Activated naive CD8-positive, alpha-beta T cell (primary cell): ENCODE results near the gene GTF2H4.
A peak's percentile ranks its signal among the peaks of the same experiment; 100 is the strongest.
"Not testable (repeated sequence)": the region's sequence is repeated elsewhere in the genome, so short reads cannot be mapped to it uniquely, and the experiment has no call there.

Experiments
- H3K27ac Mint-ChIP-seq: one replicate; pipeline ENCODE4 v1.8.0; 2021; ENCODE audit warnings: mixed read lengths
- H3K27me3 Mint-ChIP-seq: one replicate; pipeline ENCODE4 v1.8.0; 2021; ENCODE audit warnings: mixed read lengths
- H3K36me3 Mint-ChIP-seq: one replicate; pipeline ENCODE4 v1.8.0; 2021; ENCODE audit warnings: mixed read lengths
- H3K4me1 Mint-ChIP-seq: one replicate; pipeline ENCODE4 v1.8.0; 2021; ENCODE audit warnings: low read depth, mixed read lengths
- H3K4me3 Mint-ChIP-seq: one replicate; pipeline ENCODE4 v1.8.0; 2021; ENCODE audit warnings: mild to moderate bottlenecking, mixed read lengths
- H3K9me3 Mint-ChIP-seq: one replicate; pipeline ENCODE4 v1.8.0; 2021; ENCODE audit warnings: low read depth, mixed read lengths

GTF2H4 gene

GRCh38 chr6:30907758-30908591 is at the start of gene GTF2H4:
Gene GTF2H4, plus strand, starts transcription at chr6:30908207.
- Mint-ChIP-seq H3K36me3 (peaks cover 6% of the 10 kb centered on the region), H3K27me3 (no peaks in the 10 kb centered on the region), H3K4me1 (peaks cover 26% of the 10 kb centered on the region), H3K4me3 (peak within 1 kb of the TSS; percentile 100), H3K9me3 (no peaks in the 10 kb centered on the region), H3K27ac (peak within 1 kb of the TSS; percentile 92)

GRCh38 chr6:30859726-30860125 is 48.3 kb upstream of the GTF2H4 start:
- not testable (repeated sequence) for H3K27ac Mint-ChIP-seq, H3K36me3 Mint-ChIP-seq, H3K27me3 Mint-ChIP-seq, H3K4me3 Mint-ChIP-seq
- Mint-ChIP-seq H3K4me1 (peaks cover 21% of the 10 kb centered on the region), H3K9me3 (peaks cover 12% of the 10 kb centered on the region)

GRCh38 chr6:30861257-30862048 is 46.6 kb upstream of the GTF2H4 start:
- peak overlapping the region; percentile 65 for H3K27ac Mint-ChIP-seq
- H3K27me3 Mint-ChIP-seq: no peaks in the 10 kb centered on the region
- H3K4me3 Mint-ChIP-seq: peak overlapping the region; percentile 18
- H3K9me3 Mint-ChIP-seq: peaks cover 12% of the 10 kb centered on the region
- peaks cover 21% of the 10 kb centered on the region for H3K4me1 Mint-ChIP-seq
- peaks cover 8% of the 10 kb centered on the region for H3K36me3 Mint-ChIP-seq

- peaks cover 8% of the 10 kb centered on the region for H3K36me3 Mint-ChIP-seq
- H3K27me3 Mint-ChIP-seq: no peaks in the 10 kb centered on the region
- H3K4me3 Mint-ChIP-seq: no peak overlapping the region
- H3K4me1 Mint-ChIP-seq: peaks cover 21% of the 10 kb centered on the region
- H3K9me3 Mint-ChIP-seq: peaks cover 12% of the 10 kb centered on the region
- no peak overlapping the region for H3K27ac Mint-ChIP-seq
Measured at GRCh38 chr6:30862156-30862875, 45.7 kb upstream of the GTF2H4 start.

GRCh38 chr6:30864325-30864724 is 43.7 kb upstream of the GTF2H4 start:
- Mint-ChIP-seq H3K4me1 (peaks cover 21% of the 10 kb centered on the region), H3K27ac (peak overlapping the region; percentile 46), H3K9me3 (peaks cover 15% of the 10 kb centered on the region), H3K4me3 (no peak overlapping the region), H3K36me3 (peaks cover 14% of the 10 kb centered on the region), H3K27me3 (no peaks in the 10 kb centered on the region)

- H3K4me1 Mint-ChIP-seq: peaks cover 27% of the 10 kb centered on the region
- peaks cover 18% of the 10 kb centered on the region for H3K9me3 Mint-ChIP-seq
- not testable (repeated sequence) for H3K27me3 Mint-ChIP-seq
Measured at GRCh38 chr6:30869241-30869749, 38.7 kb upstream of the GTF2H4 start.

GRCh38 chr6:30870546-30870945 is 37.5 kb upstream of the GTF2H4 start:
- peak overlapping the region; percentile 46 for H3K4me3 Mint-ChIP-seq
- H3K27ac Mint-ChIP-seq: peak overlapping the region; percentile 93
- H3K36me3 Mint-ChIP-seq: peaks cover 18% of the 10 kb centered on the region
- peaks cover 32% of the 10 kb centered on the region for H3K4me1 Mint-ChIP-seq
- H3K27me3 Mint-ChIP-seq: no peaks in the 10 kb centered on the region
- H3K9me3 Mint-ChIP-seq: peaks cover 18% of the 10 kb centered on the region

More at GRCh38 chr6:30869241-30869749, 38.7 kb upstream of the GTF2H4 start:
- not testable (repeated sequence) for H3K4me3 Mint-ChIP-seq, H3K27ac Mint-ChIP-seq
- H3K36me3 Mint-ChIP-seq: peaks cover 18% of the 10 kb centered on the region

- H3K36me3 Mint-ChIP-seq: peaks cover 18% of the 10 kb centered on the region
- peaks cover 41% of the 10 kb centered on the region for H3K4me1 Mint-ChIP-seq
- H3K27ac Mint-ChIP-seq: peak overlapping the region; percentile 93
- peak overlapping the region; percentile 30 for H3K4me3 Mint-ChIP-seq
- H3K9me3 Mint-ChIP-seq: peaks cover 18% of the 10 kb centered on the region
- no peaks in the 10 kb centered on the region for H3K27me3 Mint-ChIP-seq
Measured at GRCh38 chr6:30871592-30872183, 36.3 kb upstream of the GTF2H4 start.

- Mint-ChIP-seq H3K27ac (peak overlapping the region; percentile 93), H3K4me1 (peaks cover 54% of the 10 kb centered on the region), H3K27me3 (no peaks in the 10 kb centered on the region), H3K9me3 (peaks cover 18% of the 10 kb centered on the region), H3K36me3 (peaks cover 16% of the 10 kb centered on the region), H3K4me3 (no peak overlapping the region)
Measured at GRCh38 chr6:30873137-30873640, 34.8 kb upstream of the GTF2H4 start.

- not testable (repeated sequence) for H3K4me3 Mint-ChIP-seq, H3K27me3 Mint-ChIP-seq, H3K27ac Mint-ChIP-seq
- Mint-ChIP-seq H3K4me1 (peaks cover 59% of the 10 kb centered on the region), H3K36me3 (peaks cover 14% of the 10 kb centered on the region), H3K9me3 (peaks cover 14% of the 10 kb centered on the region)
Measured at GRCh38 chr6:30873795-30874194, 34.2 kb upstream of the GTF2H4 start.

- no peaks in the 10 kb centered on the region for H3K27me3 Mint-ChIP-seq
- peaks cover 10% of the 10 kb centered on the region for H3K36me3 Mint-ChIP-seq
- H3K9me3 Mint-ChIP-seq: peaks cover 10% of the 10 kb centered on the region
- peaks cover 58% of the 10 kb centered on the region for H3K4me1 Mint-ChIP-seq
- H3K4me3 Mint-ChIP-seq: no peak overlapping the region
- H3K27ac Mint-ChIP-seq: peak overlapping the region; percentile 50
Measured at GRCh38 chr6:30875244-30876038, 32.6 kb upstream of the GTF2H4 start.

- Mint-ChIP-seq H3K27ac (peak overlapping the region; percentile 83), H3K27me3 (no peaks in the 10 kb centered on the region), H3K4me1 (peaks cover 51% of the 10 kb centered on the region), H3K9me3 (peaks cover 5% of the 10 kb centered on the region), H3K4me3 (peak overlapping the region; percentile 46), H3K36me3 (peaks cover 5% of the 10 kb centered on the region)
Measured at GRCh38 chr6:30876039-30876730, 31.8 kb upstream of the GTF2H4 start.
